H9 (cell line): ENCODE data around the gene SNX1. TPM values are rescaled to one million over a fixed set of nuclear protein-coding genes. Genes with fewer than 3 reads are reported as not detected.

Source experiments
- DNase-seq: peaks from one replicate; pipeline ENCODE4 v3.0.0-alpha.2; 2017
- H2AFZ ChIP-seq: one replicate; pipeline ENCODE4 v1.6.1; 2013; ENCODE audit warnings: mild to moderate bottlenecking, low read length, control low read depth, moderate library complexity
- H2AK5ac ChIP-seq: 2 replicates; pipeline ENCODE4 v1.6.1; 2013; ENCODE audit warnings: low read length, control low read depth, mixed read lengths; ENCODE audit not compliant: insufficient read length
- H2BK120ac ChIP-seq: one replicate; pipeline ENCODE4 v1.6.1; 2013; ENCODE audit warnings: low read depth, mild to moderate bottlenecking, low read length, control low read depth, inconsistent platforms; ENCODE audit not compliant: poor library complexity, severe bottlenecking
- H2BK12ac ChIP-seq: 2 replicates; pipeline ENCODE4 v1.6.1; 2013; ENCODE audit warnings: low read length, control low read depth, mixed read lengths, low read depth; ENCODE audit not compliant: insufficient read length
- H2BK15ac ChIP-seq: 2 replicates; pipeline ENCODE4 v1.6.1; 2013; ENCODE audit warnings: low read depth, low read length, control low read depth
- H2BK20ac ChIP-seq: one replicate; pipeline ENCODE4 v1.6.1; 2013; ENCODE audit warnings: low read depth, mild to moderate bottlenecking, low read length, control low read depth, inconsistent platforms; ENCODE audit not compliant: poor library complexity, severe bottlenecking
- H2BK5ac ChIP-seq: 2 replicates; pipeline ENCODE4 v1.6.1; 2013; ENCODE audit warnings: low read length, control low read depth, mixed read lengths; ENCODE audit not compliant: insufficient read length
- H3K14ac ChIP-seq: 2 replicates; pipeline ENCODE4 v1.6.1; 2013; ENCODE audit warnings: low read length, control low read depth; ENCODE audit not compliant: insufficient read depth
- H3K18ac ChIP-seq: 2 replicates; pipeline ENCODE4 v1.6.1; 2013; ENCODE audit warnings: low read depth, mild to moderate bottlenecking, mixed read lengths, low read length, control low read depth; ENCODE audit not compliant: insufficient read length
- H3K23ac ChIP-seq: 2 replicates; pipeline ENCODE4 v1.6.1; 2013; ENCODE audit warnings: low read length, control low read depth, mixed read lengths, low read depth; ENCODE audit not compliant: insufficient read length
- H3K23me2 ChIP-seq: 2 replicates; pipeline ENCODE4 v1.6.1; 2013; ENCODE audit warnings: low read depth, mild to moderate bottlenecking, mixed read lengths, low read length, control low read depth; ENCODE audit not compliant: insufficient read length, poor library complexity, severe bottlenecking
- H3K27ac ChIP-seq: 2 replicates; pipeline ENCODE4 v1.5.1; 2013; ENCODE audit warnings: low read length, control low read depth, mixed read lengths, low read depth; ENCODE audit not compliant: insufficient read length
- H3K27me3 ChIP-seq: 2 replicates; pipeline ENCODE4 v1.6.1; 2013; ENCODE audit warnings: low read length, control low read depth, inconsistent platforms; ENCODE audit not compliant: insufficient read depth
- H3K4ac ChIP-seq: 2 replicates; pipeline ENCODE4 v1.6.1; 2013; ENCODE audit warnings: low read depth, mild to moderate bottlenecking, control low read depth, inconsistent platforms, low read length, moderate library complexity
- H3K4me1 ChIP-seq: 2 replicates; pipeline ENCODE4 v1.6.1; 2013; ENCODE audit warnings: low read length, control low read depth, inconsistent platforms; ENCODE audit not compliant: insufficient read depth
- H3K4me2 ChIP-seq: 2 replicates; pipeline ENCODE4 v1.6.1; 2013; ENCODE audit warnings: low read length, control low read depth, mixed read lengths; ENCODE audit not compliant: insufficient read length, insufficient read depth
- H3K56ac ChIP-seq: 2 replicates; pipeline ENCODE4 v1.6.1; 2013; ENCODE audit warnings: low read depth, mild to moderate bottlenecking, mixed read lengths, low read length, control low read depth; ENCODE audit not compliant: insufficient read length
- H3K79me1 ChIP-seq: 2 replicates; pipeline ENCODE4 v1.6.1; 2013; ENCODE audit warnings: low read depth, mild to moderate bottlenecking, moderate library complexity, low read length, control low read depth, inconsistent platforms; ENCODE audit not compliant: insufficient read depth, poor library complexity, severe bottlenecking
- H3K79me2 ChIP-seq: 2 replicates; pipeline ENCODE4 v1.6.1; 2013; ENCODE audit warnings: low read length, control low read depth, inconsistent platforms; ENCODE audit not compliant: insufficient read depth
- H3K9ac ChIP-seq: 2 replicates; pipeline ENCODE4 v1.6.1; 2013; ENCODE audit warnings: low read length, control low read depth, mixed read lengths; ENCODE audit not compliant: insufficient read length; ENCODE audit errors: extremely low read depth
- H3K9me3 ChIP-seq: one replicate; pipeline ENCODE4 v1.6.1; 2013; ENCODE audit warnings: low read depth, low read length, inconsistent platforms; ENCODE audit not compliant: control insufficient read depth
- H3T11ph ChIP-seq: one replicate; pipeline ENCODE4 v1.6.1; 2013; ENCODE audit warnings: mild to moderate bottlenecking, low read length, control low read depth, inconsistent platforms
- H4K20me1 ChIP-seq: one replicate; pipeline ENCODE4 v1.6.1; 2013; ENCODE audit not compliant: control insufficient read depth, insufficient read length, insufficient read depth
- H4K5ac ChIP-seq: 2 replicates; pipeline ENCODE4 v1.6.1; 2013; ENCODE audit warnings: low read depth, mild to moderate bottlenecking, mixed read lengths, low read length, control low read depth; ENCODE audit not compliant: insufficient read length
- H4K8ac ChIP-seq: replicated peaks from 2 replicates; pipeline ENCODE4 v1.6.1; 2013; ENCODE audit warnings: low read length, control low read depth, mixed read lengths, low read depth; ENCODE audit not compliant: insufficient read length
- H4K91ac ChIP-seq: 2 replicates; pipeline ENCODE4 v1.6.1; 2013; ENCODE audit warnings: low read depth, mild to moderate bottlenecking, moderate library complexity, mixed read lengths, low read length, control low read depth; ENCODE audit not compliant: insufficient read length
- H3K27ac Mint-ChIP-seq, 3 experiments: 2 replicates in 2 of 3; 3 replicates in 1 of 3; pipeline ENCODE4 v1.8.0; 2020 to 2021; ENCODE audit warnings: mixed read lengths in 3 of 3, mild to moderate bottlenecking in 1 of 3, moderate library complexity in 1 of 3
- H3K27me3 Mint-ChIP-seq: 2 replicates; pipeline ENCODE4 v1.8.0; 2021; ENCODE audit warnings: low read depth, mild to moderate bottlenecking, moderate library complexity, mixed read lengths
- H3K36me3 Mint-ChIP-seq, 3 experiments: 2 replicates in 2 of 3; 3 replicates in 1 of 3; pipeline ENCODE4 v1.8.0; 2020 to 2021; ENCODE audit warnings: low read depth in 3 of 3, mixed read lengths in 3 of 3; ENCODE audit not compliant: insufficient read depth in 1 of 3
- H3K4me1 Mint-ChIP-seq, 2 experiments: 2 replicates each; pipeline ENCODE4 v1.8.0; 2020; ENCODE audit warnings: mixed read lengths in 2 of 2
- H3K4me3 Mint-ChIP-seq, 2 experiments: 2 replicates in 1 of 2; 3 replicates in 1 of 2; pipeline ENCODE4 v1.8.0; 2020 to 2021; ENCODE audit warnings: mild to moderate bottlenecking in 2 of 2, mixed read lengths in 2 of 2, moderate library complexity in 1 of 2
- H3K9me3 Mint-ChIP-seq, 2 experiments: 2 replicates in 1 of 2; 3 replicates in 1 of 2; pipeline ENCODE4 v1.8.0; 2020; ENCODE audit warnings: mild to moderate bottlenecking in 2 of 2, mixed read lengths in 2 of 2, moderate library complexity in 1 of 2
- CTCF ChIP-seq: fragments of 200-600 bp; sonication (generic); conservative IDR thresholded peaks from 3 replicates; pipeline ENCODE4 v1.8.0; 2021; ENCODE audit warnings: antibody characterized with exemption, mild to moderate bottlenecking
- WGBS: extraction: QIAGEN DNeasy Blood & Tissue Kit; methylation state at CpG from one replicate; pipeline ENCODE4 v1.1.7; 2013; ENCODE audit warnings: missing lambda C conversion rate, low lambda C conversion rate, mixed read lengths; ENCODE audit not compliant: insufficient read length; ENCODE audit errors: extremely low coverage; 5-methylcytosine and 5-hydroxymethylcytosine counted together
- long read RNA-seq: library from polyadenylated mRNA; unstranded; transcript quantifications from one replicate; pipeline ENCODE4 v2.0.0, GENCODE V29; 2020
- total RNA-seq: library from RNA; stranded (reverse); gene quantifications from 2 replicates; pipeline ENCODE4 v1.2.1, GENCODE V29; 2021

The SNX1 gene
- 52.8 and 58.8 TPM in 2 replicates for total RNA-seq
- long read RNA-seq, transcript SNX1-213 (13 exons, 1,374 nt): minor isoform, 6 of 303 reads
- long read RNA-seq, transcript SNX1-208 (15 exons, 1,971 nt): major isoform, 257 of 303 reads
- long read RNA-seq, partial matches to known transcripts: 7 of 303 reads
- long read RNA-seq, other reads (novel, unspliced or antisense): 32 of 303 reads

- H3K27me3 ChIP-seq: no peaks in the 10 kb centered on the region
- no peaks in the 10 kb centered on the region for H3K4me1 ChIP-seq
- H2BK15ac ChIP-seq: no peak within 1 kb of the TSS
- peaks cover 12% of the 10 kb centered on the region for H3K23me2 ChIP-seq
- no peak within 1 kb of the TSS for H4K91ac ChIP-seq
- H3K4me2 ChIP-seq: peak within 1 kb of the TSS; percentile 94
- no peak within 1 kb of the TSS for H3K56ac ChIP-seq
- H4K5ac ChIP-seq: no peak within 1 kb of the TSS
- Mint-ChIP-seq H3K27ac (peak within 1 kb of the TSS; percentile 24 to 91 (median 58); a peak in 4 of 7 replicates), H3K4me1 (peaks cover 28 to 46% of the 10 kb centered on the region in 2 experiments), H3K36me3 (peaks cover 0 to 4% (median 1%) of the 10 kb centered on the region in 3 experiments; a peak in 2 of 7 replicates), H3K27me3 (no peaks in the 10 kb centered on the region), H3K9me3 (no peaks in the 10 kb centered on the region), H3K4me3 (peak within 1 kb of the TSS; percentile 95 to 99)
- peaks cover 2% of the 10 kb centered on the region; the same call in 1 of the 2 replicates for H3K79me2 ChIP-seq
- no peak within 1 kb of the TSS; the same call in 1 of the 2 replicates for H3K14ac ChIP-seq
- no peak within 1 kb of the TSS for H2AFZ ChIP-seq
- no peak within 1 kb of the TSS for H2BK20ac ChIP-seq
- no peak within 1 kb of the TSS for H2BK5ac ChIP-seq
- peak within 1 kb of the TSS; percentile 62 for H3K9ac ChIP-seq
- H3K18ac ChIP-seq: peak within 1 kb of the TSS; percentile 29
- H2BK120ac ChIP-seq: no peak within 1 kb of the TSS
- peaks cover 5% of the 10 kb centered on the region for H3K79me1 ChIP-seq
- peak; percentile 92 for DNase-seq
- no CpG with 5 or more reads among the region's 70 CpGs for WGBS
- no peak within 1 kb of the TSS for H3T11ph ChIP-seq
- no peak within 1 kb of the TSS for H4K8ac ChIP-seq
- no peak within 1 kb of the TSS for H2AK5ac ChIP-seq
- TF ChIP-seq CTCF: no peak
- no peaks in the 10 kb centered on the region for H3K9me3 ChIP-seq
- H3K4ac ChIP-seq: no peak within 1 kb of the TSS
- no peak within 1 kb of the TSS for H3K27ac ChIP-seq
- H4K20me1 ChIP-seq: no peaks in the 10 kb centered on the region
- no peak within 1 kb of the TSS for H2BK12ac ChIP-seq
- no peak within 1 kb of the TSS for H3K23ac ChIP-seq
Measured at GRCh38 chr15:64095795-64096667, at the start of gene SNX1. SNX1 (plus strand) TSS chr15:64095982; CDS start chr15:64096014, 32 bp downstream.
